ENCODE results near the gene LRMDA.
"Not testable (repeated sequence)": the region's sequence is repeated elsewhere in the genome, so short reads cannot be mapped to it uniquely, and the experiment has no call there.

LRMDA gene

DNA sequence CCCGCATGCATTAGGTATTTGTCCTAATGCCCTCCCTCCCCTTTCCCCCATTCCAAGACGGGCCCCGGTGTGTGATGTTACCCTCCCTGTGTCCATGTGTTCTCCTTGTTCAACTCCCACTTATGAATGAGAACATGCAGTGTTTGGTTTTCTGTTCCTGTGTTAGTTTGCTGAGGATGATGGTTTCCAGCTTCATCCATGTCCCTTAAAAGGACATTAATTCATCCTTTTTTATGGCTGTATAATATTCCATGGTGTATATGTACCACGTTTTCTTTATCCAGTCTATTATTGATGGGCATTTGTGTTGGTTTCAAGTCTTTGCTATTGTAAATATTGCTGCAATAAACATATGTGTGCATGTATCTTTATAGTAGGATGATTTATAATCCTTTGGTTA is 335.3 kb downstream of the LRMDA start:
- DNase-seq (ENCODE audit: low read depth in 2 of 2, low spot score in 1 of 2), result not testable (repeated sequence)

DNA sequence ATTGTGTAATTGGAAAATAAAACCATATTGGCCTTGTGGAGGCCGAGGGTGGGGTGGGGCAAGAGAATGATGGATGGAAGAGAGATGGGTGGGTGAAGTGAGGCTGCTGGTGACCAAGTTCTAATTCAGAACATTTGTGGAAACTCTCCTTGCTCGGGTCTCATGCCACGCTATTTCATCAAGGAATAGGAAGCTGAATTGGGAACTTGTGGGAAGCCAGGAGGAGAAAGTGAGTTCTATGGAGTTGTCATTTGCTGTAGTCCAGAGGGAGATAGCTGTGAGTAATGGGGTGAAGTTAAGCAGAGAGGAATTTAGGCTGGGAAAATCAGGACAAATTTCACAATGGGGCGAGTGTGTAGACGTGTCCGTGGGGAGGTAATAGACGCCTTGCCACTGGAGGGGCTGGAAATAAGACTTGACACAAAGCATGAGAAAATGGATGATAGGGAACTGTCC is 339.2 kb downstream of the LRMDA start:
- no peak for DNase-seq (ENCODE audit: low read depth in 2 of 2, low spot score in 1 of 2)

- DNase-seq (ENCODE audit: low read depth in 2 of 2, low spot score in 1 of 2), result no peak
These were observed 340.2 kb downstream of the LRMDA start for GRCh38 chr10:75771606-75772005.

DNA sequence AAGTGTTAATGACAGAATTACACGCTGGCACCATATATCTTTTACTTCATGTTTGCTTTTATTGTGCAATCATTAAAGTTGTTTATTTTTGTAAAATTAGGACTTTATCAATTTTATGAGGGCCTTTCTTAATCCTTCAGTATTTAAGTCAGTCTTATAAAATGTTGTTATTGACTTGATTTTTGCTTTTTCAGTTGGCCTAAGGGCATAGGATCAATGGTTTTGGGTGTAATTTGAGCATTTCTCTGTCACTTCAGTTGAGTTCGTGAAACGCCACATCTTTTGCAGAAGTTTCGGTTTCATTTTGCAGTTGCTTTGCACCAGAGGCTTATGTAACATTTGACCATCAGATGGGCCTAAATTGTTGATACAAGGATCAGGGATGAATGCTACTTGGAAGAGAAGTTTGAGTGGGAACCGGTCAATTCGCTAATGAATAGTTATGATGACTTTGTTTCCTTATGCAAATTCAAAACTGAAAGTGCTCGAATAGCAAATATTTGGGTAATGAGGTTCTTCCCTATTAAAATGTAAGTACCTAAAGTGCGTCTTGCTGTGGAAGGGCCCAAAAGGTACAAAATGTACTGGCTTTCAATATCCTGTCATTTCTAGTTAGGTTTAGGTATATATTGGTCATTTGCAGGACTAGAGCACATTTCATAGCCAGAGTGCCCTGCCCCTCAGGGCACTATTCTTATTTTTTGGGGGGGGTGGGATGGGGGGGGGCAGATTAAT is 340.9 kb downstream of the LRMDA start:
- DNase-seq (ENCODE audit: low read depth in 2 of 2, low spot score in 1 of 2), result no peak

GRCh38 chr10:75773231-75773780 is 341.9 kb downstream of the LRMDA start:
- no peak for DNase-seq (ENCODE audit: low read depth in 2 of 2, low spot score in 1 of 2)

GRCh38 chr10:75773813-75774782 is 342.7 kb downstream of the LRMDA start:
- no peak for DNase-seq (ENCODE audit: low read depth in 2 of 2, low spot score in 1 of 2)

DNA sequence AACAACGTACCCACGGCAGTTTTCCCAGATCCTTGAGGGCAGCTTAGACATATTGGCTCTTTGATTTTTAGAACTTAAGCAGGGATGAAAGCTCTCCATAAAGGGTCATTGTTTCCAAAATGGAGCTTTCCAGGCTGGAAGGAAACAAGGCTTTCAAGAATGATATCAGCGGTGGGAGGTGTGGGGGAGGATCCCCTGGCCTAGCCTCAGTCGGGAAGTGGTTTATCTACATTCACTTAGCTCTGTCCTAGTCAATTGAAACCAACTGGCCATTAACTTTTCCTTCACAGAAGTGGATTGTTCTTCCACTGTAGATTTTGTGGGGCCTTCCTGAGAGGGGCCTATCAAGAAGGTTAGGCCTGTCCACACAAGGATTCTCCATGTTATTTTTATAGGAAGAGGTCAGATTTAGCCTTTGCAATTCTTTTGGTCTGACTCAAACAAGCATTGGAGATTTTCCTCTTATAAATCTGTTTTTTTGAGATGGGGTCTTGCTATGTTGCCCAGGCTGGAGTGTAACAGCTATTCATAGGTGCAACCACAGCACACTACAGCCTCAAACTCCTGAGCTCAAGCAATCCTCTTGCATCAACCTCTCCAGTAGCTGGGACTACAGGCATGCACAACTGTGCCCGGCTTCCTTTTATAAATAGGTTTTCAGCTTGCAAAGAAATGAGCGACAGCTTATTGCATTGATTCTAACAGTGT is 343.5 kb downstream of the LRMDA start:
- no peak for DNase-seq (ENCODE audit: low read depth in 2 of 2, low spot score in 1 of 2)

DNA sequence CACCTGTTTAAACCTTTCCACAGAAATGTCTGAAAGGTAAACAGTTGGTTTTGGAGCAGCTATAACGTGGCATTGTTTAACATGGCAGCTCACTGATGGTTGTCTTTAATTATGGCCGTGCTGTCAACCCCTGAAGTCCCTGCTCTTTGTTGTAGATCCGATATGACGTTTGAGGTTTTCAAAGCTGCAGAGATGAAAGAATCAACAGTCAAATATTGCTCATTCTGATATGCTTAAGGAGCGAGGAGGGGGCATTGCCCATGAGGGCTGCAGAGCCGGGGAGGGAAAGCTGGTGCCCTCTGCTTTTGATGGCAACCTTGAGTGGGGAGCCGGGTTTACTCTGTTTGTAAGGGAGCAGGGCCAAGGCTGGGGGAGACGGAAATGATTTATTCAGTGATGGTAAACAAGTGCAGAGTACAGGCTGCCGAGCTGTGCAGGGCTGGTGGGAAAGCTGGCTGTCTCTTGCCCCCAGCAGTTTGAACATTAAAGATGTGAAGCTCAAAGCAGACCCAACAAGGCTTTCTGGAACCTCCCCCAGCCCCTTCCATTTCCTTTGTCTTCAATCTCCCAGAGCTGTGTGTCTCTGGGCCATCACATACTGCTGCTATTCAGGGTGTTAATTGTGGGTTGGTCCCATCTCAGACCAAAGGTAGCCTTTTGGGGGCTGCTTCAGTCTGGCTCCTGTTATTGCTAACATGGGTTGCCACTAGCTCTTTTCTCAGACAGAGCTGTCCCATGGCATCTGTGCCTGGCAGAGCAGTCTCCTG is 345.5 kb downstream of the LRMDA start:
- DNase-seq (ENCODE audit: low read depth in 2 of 2, low spot score in 1 of 2), result no peak

- DNase-seq (ENCODE audit: low read depth in 2 of 2, low spot score in 1 of 2), result no peak
These were observed 347.2 kb downstream of the LRMDA start for GRCh38 chr10:75778665-75779064.

GRCh38 chr10:75779276-75779675 is 347.9 kb downstream of the LRMDA start:
- no peak for DNase-seq (ENCODE audit: low read depth in 2 of 2, low spot score in 1 of 2)

DNA sequence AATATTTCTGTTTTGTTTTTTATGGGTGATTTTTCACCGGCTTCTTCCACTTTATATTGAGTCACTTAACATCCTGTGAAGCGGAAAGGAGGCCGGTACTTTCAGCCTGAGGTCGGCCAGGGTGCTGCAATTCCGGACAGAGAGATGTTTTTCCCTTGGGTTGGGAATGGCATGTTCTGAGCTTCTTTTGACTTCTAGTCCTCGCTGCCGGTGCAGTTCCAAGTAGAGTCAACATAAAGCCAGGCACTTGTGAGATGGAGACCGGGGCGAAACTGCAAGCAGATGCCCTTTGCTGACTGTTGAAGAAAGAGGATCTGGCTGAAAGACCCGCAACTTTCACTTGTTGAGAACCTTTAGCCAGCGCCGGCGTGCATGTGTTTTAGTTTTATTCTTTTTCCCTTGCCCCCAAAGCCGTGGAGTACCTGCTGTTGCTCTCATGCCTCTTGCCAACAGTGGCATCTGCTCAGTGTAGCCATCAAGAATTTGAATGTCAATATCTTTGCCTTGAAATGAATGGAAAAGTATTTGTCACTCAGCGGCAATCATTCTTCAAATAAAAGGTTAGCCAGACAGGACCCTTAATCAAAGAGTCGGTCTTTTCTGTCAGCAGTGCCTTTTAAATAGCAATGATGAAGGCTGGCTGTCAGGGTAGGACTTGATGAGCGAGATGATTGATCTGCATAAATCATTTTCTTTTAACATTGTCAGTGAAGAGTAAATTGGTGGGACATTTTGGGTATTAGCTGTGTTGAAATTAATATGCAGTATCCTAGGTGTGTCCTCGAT is 351.2 kb downstream of the LRMDA start:
- no peak for DNase-seq (ENCODE audit: low read depth in 2 of 2, low spot score in 1 of 2)

DNA sequence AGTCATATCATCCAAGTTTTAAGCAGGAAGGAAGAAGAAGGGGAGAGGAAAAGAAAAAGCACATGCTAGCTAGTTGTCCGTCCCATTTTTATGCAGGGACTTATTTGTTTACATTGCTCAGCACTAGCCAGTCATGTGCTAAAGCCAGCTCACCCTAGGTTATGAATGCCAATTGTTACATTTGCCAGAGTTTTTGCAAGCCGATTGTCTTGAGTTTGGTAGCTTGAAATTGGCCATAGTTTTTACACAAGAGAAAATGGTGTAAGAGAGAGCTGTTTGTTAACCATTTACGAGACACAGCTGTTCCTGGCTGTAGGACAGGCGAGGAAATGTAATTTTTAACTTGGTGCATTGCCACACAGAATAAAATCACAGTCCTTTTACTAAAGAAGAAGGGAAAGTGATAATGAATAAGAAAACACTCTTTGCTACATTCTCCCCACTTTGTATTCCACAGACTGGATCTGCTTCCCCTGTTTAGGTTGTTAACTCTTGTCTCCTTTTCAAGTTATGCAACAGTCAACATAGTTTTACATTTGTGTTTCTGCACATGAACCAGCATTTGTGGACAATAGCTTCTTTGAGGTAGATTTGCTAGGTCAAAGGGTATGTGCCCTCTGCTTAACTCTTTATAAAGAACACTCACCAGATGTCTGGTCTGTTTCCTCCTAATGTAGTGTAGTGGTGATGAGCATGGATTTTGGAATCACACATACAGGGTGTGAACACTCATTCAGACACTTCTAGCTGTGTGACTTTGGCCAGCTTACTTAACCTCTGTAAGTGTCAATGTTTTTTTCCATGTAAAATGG is 357.2 kb downstream of the LRMDA start:
- DNase-seq (ENCODE audit: low read depth in 2 of 2, low spot score in 1 of 2), result no peak

DNA sequence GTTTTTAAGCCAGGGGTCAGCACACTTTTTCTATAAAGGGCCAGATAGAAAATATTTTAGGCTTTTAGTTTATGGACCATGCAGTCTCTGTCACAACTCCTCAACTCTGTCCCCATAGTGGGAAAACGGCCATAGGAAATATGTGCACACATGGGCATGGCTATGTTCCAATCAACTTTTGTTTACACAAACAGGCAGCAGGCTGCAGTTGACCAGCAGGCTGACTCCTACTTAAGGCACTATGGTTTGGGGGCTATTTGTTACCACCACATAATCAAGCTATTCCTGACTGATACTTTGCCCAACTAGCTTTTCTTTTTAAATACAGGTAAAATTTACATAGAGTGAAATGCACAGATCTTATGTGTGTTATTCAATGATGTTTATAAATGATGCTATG is 362.4 kb downstream of the LRMDA start:
- DNase-seq (ENCODE audit: low read depth in 2 of 2, low spot score in 1 of 2), result no peak

GRCh38 chr10:75801121-75801520 is 369.7 kb downstream of the LRMDA start:
- no peak for DNase-seq (ENCODE audit: low read depth in 2 of 2, low spot score in 1 of 2)

- no peak for DNase-seq (ENCODE audit: low read depth in 2 of 2, low spot score in 1 of 2)
These were observed 370.2 kb downstream of the LRMDA start for GRCh38 chr10:75801661-75802060.

DNA sequence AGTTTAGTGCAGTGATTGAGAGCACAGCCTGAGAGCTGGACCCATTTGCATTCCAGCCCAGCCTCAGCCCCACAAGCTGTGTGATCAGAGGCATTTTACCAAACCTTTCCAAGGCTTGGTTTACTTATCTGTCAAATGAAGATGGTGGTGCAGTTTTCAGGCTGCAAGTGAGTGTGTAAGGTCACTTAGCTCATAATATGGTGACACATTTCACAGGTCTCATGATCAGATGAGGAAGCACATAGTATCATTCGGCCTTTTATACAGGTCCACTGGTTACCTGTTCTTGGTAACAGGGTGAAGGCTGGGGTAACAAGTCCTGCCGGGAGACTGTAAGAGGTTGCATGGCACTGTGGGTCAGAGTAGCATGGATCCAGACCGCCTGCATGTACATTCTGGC is 371.7 kb downstream of the LRMDA start:
- no peak for DNase-seq (ENCODE audit: low read depth in 2 of 2, low spot score in 1 of 2)

GRCh38 chr10:75803816-75804552 is 372.6 kb downstream of the LRMDA start:
- DNase-seq (ENCODE audit: low read depth in 2 of 2, low spot score in 1 of 2), result no peak

DNA sequence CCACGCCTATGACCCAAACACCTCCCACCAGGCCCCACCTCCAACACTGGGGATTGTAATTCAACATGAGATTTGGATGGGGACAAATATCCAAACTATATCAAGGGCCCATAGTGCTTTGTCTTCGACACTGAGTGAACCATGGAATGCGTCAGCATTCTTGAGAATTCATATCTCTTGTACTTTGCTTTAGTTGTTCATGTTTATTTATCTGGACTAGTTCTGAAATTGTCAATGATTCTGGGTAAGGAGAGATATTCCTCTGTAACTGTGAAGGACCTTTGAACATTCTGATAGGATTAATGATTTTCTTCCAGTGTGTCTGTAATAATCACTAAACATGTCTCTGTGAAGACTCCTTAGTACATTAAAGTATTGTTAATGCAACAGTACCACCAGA is 374.8 kb downstream of the LRMDA start:
- no peak for DNase-seq (ENCODE audit: low read depth in 2 of 2, low spot score in 1 of 2)

Data from stimulated activated CD8-positive, alpha-beta memory T cell treated with anti-CD3 and anti-CD28 coated beads, Interleukin-4, amount 100 ng/mL, for 4 hours (primary cell).